HT1080 (cell line): ENCODE results near the gene TVP23A. TPM values are rescaled to one million over a fixed set of nuclear protein-coding genes. Genes with fewer than 3 reads are reported as not detected.
A peak's percentile ranks its signal among the peaks of the same experiment; 100 is the strongest.
"Not testable (repeated sequence)": the region's sequence is repeated elsewhere in the genome, so short reads cannot be mapped to it uniquely, and the experiment has no call there.

Source experiments
- DNase-seq: peaks from one replicate; pipeline ENCODE4 v3.0.0-alpha.2; 2015; ENCODE audit warnings: low read depth
- total RNA-seq: library from RNA; depleted of rRNA; stranded (reverse); fragments of >200 nt; shearing (Covaris generic); gene quantifications from 2 replicates; pipeline ENCODE4 v1.2.3, GENCODE V29; 2014

The TVP23A gene
- total RNA-seq, 1 experiment from 2014 or later = not detected

- no peak for DNase-seq
Observed at GRCh38 chr16:10836174-10836853, 17.7 kb upstream of the TVP23A start.

GRCh38 chr16:10835281-10835931, 16.8 kb upstream of the TVP23A start:
- no peak for DNase-seq

- no peak for DNase-seq
Observed at GRCh38 chr16:10834766-10835165, 16.2 kb upstream of the TVP23A start.

- DNase-seq = no peak
Observed at GRCh38 chr16:10834130-10834529, 15.5 kb upstream of the TVP23A start.

- DNase-seq = no peak
Observed at GRCh38 chr16:10833271-10833670, 14.7 kb upstream of the TVP23A start.

- no peak for DNase-seq
Observed at GRCh38 chr16:10831894-10832886, 13.6 kb upstream of the TVP23A start.

- not testable (repeated sequence) for DNase-seq
Observed at GRCh38 chr16:10830240-10830639, 11.6 kb upstream of the TVP23A start.

GRCh38 chr16:10829390-10830098, 10.9 kb upstream of the TVP23A start:
- DNase-seq = not testable (repeated sequence)

GRCh38 chr16:10828851-10829366, 10.3 kb upstream of the TVP23A start:
- DNase-seq = peak; percentile 62

GRCh38 chr16:10827691-10828341, 9.2 kb upstream of the TVP23A start:
- peak; percentile 83 for DNase-seq

GRCh38 chr16:10824111-10824893, 5.7 kb upstream of the TVP23A start:
- no peak for DNase-seq

- DNase-seq = no peak
Observed at GRCh38 chr16:10822702-10823101, 4.1 kb upstream of the TVP23A start.

- DNase-seq = no peak
Observed at GRCh38 chr16:10820546-10820945, 2.0 kb upstream of the TVP23A start.

- DNase-seq = no peak
Observed at GRCh38 chr16:10817514-10817913, 1.1 kb downstream of the TVP23A start.

- DNase-seq = no peak
Observed at GRCh38 chr16:10813099-10813455, 5.5 kb downstream of the TVP23A start.

GRCh38 chr16:10812312-10813098, 6.1 kb downstream of the TVP23A start:
- no peak for DNase-seq

GRCh38 chr16:10809706-10810105, 8.9 kb downstream of the TVP23A start:
- DNase-seq = no peak

- DNase-seq = no peak
Observed at GRCh38 chr16:10808850-10809249, 9.7 kb downstream of the TVP23A start.

- no peak for DNase-seq
Observed at GRCh38 chr16:10808218-10808617, 10.4 kb downstream of the TVP23A start.
